HG03175 (cell line): ENCODE measurements around the gene TACC3.

Experiments used
- ATAC-seq: cut with Tn5 transposase; IDR thresholded peaks from one replicate; pipeline ENCODE4 v1.9.1; 2021; ENCODE audit warnings: mild to moderate bottlenecking, moderate library complexity; ENCODE audit not compliant: unreplicated experiment

TACC3 gene

GRCh38 chr4:1788254-1788973, 67.1 kb downstream of the TACC3 start:
- no peak for ATAC-seq

DNA sequence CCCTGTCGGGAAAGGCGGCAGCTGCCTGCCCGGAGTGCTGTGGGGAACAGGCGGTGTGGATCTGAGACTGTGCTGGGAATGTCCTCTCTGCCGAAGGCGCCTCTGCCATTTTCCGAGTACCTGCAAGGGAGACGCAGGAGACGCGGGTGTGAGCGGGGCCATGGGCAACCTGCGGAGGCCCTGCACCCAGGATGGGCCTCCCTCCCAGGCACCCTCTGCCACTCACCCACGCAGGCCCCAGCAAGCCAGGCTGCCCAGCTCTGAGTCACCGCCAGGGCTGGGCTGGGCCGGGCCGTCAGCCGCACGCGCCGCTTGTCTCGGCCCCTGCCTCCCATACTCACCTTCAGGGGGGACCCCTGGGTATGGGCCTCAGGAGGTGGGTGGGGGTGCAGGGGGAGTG, 68.2 kb downstream of the TACC3 start:
- no peak for ATAC-seq

GRCh38 chr4:1790005-1790404, 68.7 kb downstream of the TACC3 start:
- no peak for ATAC-seq

- no peak for ATAC-seq
Measured at GRCh38 chr4:1792158-1792831, 71.0 kb downstream of the TACC3 start.

GRCh38 chr4:1792832-1793495, 71.6 kb downstream of the TACC3 start, which contains the start of gene FGFR3:
TSS of gene FGFR3 (plus strand) at chr4:1793293. CDS start at chr4:1793935, 642 bp downstream.
- no peak for ATAC-seq

DNA sequence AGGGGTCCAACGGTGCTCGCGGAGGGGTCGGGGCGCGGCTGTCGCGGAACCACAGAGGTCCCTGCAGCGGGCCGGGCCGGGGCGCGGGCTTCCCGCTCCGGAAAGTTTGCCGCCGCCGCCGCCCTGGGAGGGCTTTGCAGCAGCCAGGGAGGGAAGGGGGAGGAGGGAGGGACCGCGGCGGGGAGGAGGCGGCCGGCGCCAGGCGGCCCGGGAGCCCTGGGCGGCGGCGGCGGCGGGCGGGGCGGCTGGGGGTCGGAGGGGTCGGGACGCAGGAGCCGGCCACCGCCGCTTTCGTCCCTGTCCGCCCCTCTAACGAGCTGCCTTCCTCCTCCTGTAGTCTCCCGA, 72.1 kb downstream of the TACC3 start:
- no peak for ATAC-seq

- no peak for ATAC-seq
Measured at GRCh38 chr4:1793940-1794808, 72.9 kb downstream of the TACC3 start.
